Liver (tissue), 3 donors: ENCODE results near the gene C1QA.

Experiments used
- ATF3 ChIP-seq: IDR thresholded peaks from 2 replicates; pipeline ENCODE4 v1.6.1; 2016; ENCODE audit warnings: antibody characterized with exemption
- CTCF ChIP-seq: fragments of 150-350 bp; IDR thresholded peaks from 2 replicates; pipeline ENCODE4 v1.5.1; 2017; ENCODE audit warnings: improper control_type of control experiment, low read depth, low read length; ENCODE audit not compliant: missing input control
- FOXA1 ChIP-seq: IDR thresholded peaks from 2 replicates; pipeline ENCODE4 v1.6.1; 2016; ENCODE audit warnings: antibody characterized with exemption
- FOXA2 ChIP-seq: IDR thresholded peaks from 2 replicates; pipeline ENCODE4 v1.6.1; 2016; ENCODE audit warnings: antibody characterized with exemption
- GABPA ChIP-seq, 2 donors: IDR thresholded peaks in 1 of 2; conservative IDR thresholded peaks in 1 of 2; 2 replicates each; pipeline ENCODE4 v1.6.1; 2016; ENCODE audit warnings: antibody characterized with exemption in 2 of 2, mild to moderate bottlenecking in 1 of 2, moderate library complexity in 1 of 2
- NR2F2 ChIP-seq: IDR thresholded peaks from 2 replicates; pipeline ENCODE4 v1.6.1; 2016; ENCODE audit warnings: antibody characterized with exemption
- RAD21 ChIP-seq, 2 donors: IDR thresholded peaks; 2 replicates each; pipeline ENCODE4 v1.6.1; 2016; ENCODE audit warnings: antibody characterized with exemption in 2 of 2, mild to moderate bottlenecking in 2 of 2
- SP1 ChIP-seq: IDR thresholded peaks from 2 replicates; pipeline ENCODE4 v1.6.1; 2018; ENCODE audit warnings: antibody characterized with exemption, mild to moderate bottlenecking
- TAF1 ChIP-seq: conservative IDR thresholded peaks from 2 replicates; pipeline ENCODE4 v1.6.1; 2016; ENCODE audit warnings: antibody characterized with exemption, mild to moderate bottlenecking
- TF ChIP-seq, protein P1 (sequence below): IDR thresholded peaks from 2 replicates; pipeline ENCODE4 v1.6.1; 2016; ENCODE audit warnings: antibody characterized with exemption, mild to moderate bottlenecking
- TF ChIP-seq, protein P2 (sequence below): IDR thresholded peaks from 2 replicates; pipeline ENCODE4 v1.6.1; 2016; ENCODE audit warnings: antibody characterized with exemption
- TF ChIP-seq, protein P3 (sequence below): IDR thresholded peaks from 2 replicates; pipeline ENCODE4 v1.6.1; 2016; ENCODE audit warnings: antibody characterized with exemption
- donor health status: healthy.
- donor health status: healthy.

DNA sequence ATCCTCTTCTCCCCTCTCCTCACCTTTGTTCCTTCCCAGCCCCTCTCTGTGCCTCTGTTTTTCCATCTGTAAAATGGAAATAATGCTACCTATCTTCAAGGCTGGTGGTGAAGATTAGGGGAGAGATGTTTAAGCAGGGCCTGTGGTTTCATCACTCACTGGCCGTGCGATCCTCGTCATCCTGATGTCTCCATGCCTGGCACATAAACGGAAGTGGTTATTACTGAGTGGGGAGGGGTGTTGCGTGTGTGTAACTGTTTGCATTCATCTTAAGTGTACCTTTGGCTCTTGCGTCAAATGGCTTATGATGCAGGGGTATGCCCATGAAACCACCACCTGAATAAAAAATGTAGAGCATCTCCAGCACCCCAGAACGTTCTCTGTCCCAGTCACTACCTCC, 17.2 kb upstream of the C1QA start:
- TF ChIP-seq TAF1: no peak
- TF ChIP-seq, protein P1, sequence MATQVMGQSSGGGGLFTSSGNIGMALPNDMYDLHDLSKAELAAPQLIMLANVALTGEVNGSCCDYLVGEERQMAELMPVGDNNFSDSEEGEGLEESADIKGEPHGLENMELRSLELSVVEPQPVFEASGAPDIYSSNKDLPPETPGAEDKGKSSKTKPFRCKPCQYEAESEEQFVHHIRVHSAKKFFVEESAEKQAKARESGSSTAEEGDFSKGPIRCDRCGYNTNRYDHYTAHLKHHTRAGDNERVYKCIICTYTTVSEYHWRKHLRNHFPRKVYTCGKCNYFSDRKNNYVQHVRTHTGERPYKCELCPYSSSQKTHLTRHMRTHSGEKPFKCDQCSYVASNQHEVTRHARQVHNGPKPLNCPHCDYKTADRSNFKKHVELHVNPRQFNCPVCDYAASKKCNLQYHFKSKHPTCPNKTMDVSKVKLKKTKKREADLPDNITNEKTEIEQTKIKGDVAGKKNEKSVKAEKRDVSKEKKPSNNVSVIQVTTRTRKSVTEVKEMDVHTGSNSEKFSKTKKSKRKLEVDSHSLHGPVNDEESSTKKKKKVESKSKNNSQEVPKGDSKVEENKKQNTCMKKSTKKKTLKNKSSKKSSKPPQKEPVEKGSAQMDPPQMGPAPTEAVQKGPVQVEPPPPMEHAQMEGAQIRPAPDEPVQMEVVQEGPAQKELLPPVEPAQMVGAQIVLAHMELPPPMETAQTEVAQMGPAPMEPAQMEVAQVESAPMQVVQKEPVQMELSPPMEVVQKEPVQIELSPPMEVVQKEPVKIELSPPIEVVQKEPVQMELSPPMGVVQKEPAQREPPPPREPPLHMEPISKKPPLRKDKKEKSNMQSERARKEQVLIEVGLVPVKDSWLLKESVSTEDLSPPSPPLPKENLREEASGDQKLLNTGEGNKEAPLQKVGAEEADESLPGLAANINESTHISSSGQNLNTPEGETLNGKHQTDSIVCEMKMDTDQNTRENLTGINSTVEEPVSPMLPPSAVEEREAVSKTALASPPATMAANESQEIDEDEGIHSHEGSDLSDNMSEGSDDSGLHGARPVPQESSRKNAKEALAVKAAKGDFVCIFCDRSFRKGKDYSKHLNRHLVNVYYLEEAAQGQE: no peak
- no peak for TF ChIP-seq RAD21 (IDR thresholded peaks at IDR 0.05)
- TF ChIP-seq CTCF: no peak
- TF ChIP-seq FOXA1: no peak
- TF ChIP-seq, protein P2, sequence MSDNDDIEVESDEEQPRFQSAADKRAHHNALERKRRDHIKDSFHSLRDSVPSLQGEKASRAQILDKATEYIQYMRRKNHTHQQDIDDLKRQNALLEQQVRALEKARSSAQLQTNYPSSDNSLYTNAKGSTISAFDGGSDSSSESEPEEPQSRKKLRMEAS: no peak
- TF ChIP-seq NR2F2: no peak
- TF ChIP-seq, protein P3, sequence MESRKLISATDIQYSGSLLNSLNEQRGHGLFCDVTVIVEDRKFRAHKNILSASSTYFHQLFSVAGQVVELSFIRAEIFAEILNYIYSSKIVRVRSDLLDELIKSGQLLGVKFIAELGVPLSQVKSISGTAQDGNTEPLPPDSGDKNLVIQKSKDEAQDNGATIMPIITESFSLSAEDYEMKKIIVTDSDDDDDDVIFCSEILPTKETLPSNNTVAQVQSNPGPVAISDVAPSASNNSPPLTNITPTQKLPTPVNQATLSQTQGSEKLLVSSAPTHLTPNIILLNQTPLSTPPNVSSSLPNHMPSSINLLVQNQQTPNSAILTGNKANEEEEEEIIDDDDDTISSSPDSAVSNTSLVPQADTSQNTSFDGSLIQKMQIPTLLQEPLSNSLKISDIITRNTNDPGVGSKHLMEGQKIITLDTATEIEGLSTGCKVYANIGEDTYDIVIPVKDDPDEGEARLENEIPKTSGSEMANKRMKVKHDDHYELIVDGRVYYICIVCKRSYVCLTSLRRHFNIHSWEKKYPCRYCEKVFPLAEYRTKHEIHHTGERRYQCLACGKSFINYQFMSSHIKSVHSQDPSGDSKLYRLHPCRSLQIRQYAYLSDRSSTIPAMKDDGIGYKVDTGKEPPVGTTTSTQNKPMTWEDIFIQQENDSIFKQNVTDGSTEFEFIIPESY: no peak
- TF ChIP-seq GABPA (IDR thresholded peaks at IDR 0.05 in 1 of 2, conservative IDR thresholded peaks at IDR 0.05 in 1 of 2): no peak
- no peak for TF ChIP-seq ATF3
- TF ChIP-seq SP1: no peak
- TF ChIP-seq FOXA2: no peak
